HEK293 (cell line): Measurements from ENCODE around the gene SLC46A1.
A peak's percentile ranks its signal among the peaks of the same experiment; 100 is the strongest.

Source experiments
- CTCF ChIA-PET: fragments of 350-600 bp; formaldehyde crosslinking; extraction: SDS; loops from one replicate; lab custom pipeline; 2021; ENCODE audit warnings: antibody characterized with exemption; lab: Yijun Ruan, JAX
- POLR2A ChIA-PET: fragments of 300-600 bp; formaldehyde crosslinking; extraction: SDS; loops from one replicate; lab custom pipeline; 2020; ENCODE audit warnings: antibody characterized with exemption, inconsistent platforms; lab: Yijun Ruan, JAX
- H3K27ac ChIP-seq: fragments of 200-500 bp; sonication (Bioruptor generic); 2 replicates; pipeline ENCODE4 v1.5.1; 2014; ENCODE audit warnings: low read depth, low read length, control low read depth, inconsistent platforms; ENCODE audit errors: extremely low read depth
- H3K36me3 ChIP-seq, 2 experiments: fragments of 200-500 bp in 1 of 2; sonication (Bioruptor generic) in 1 of 2; 1 replicate in 1 of 2; 2 replicates in 1 of 2; pipeline ENCODE4 v1.5.1; 2014 to 2017; ENCODE audit warnings: inconsistent platforms in 2 of 2, low read length in 2 of 2; ENCODE audit not compliant: control insufficient read depth in 2 of 2, insufficient read depth in 1 of 2
- H3K4me1 ChIP-seq: fragments of 200-500 bp; sonication (Bioruptor generic); 2 replicates; pipeline ENCODE4 v1.5.1; 2014; ENCODE audit warnings: mild to moderate bottlenecking, low read length, inconsistent platforms; ENCODE audit not compliant: control insufficient read depth, insufficient read depth
- H3K4me3 ChIP-seq: 2 replicates; pipeline ENCODE4 v1.5.1; 2011; ENCODE audit warnings: low read depth, mild to moderate bottlenecking, control low read depth, low read length, moderate library complexity
- H3K9me3 ChIP-seq: fragments of 200-500 bp; sonication (Bioruptor generic); 2 replicates; pipeline ENCODE4 v1.5.1; 2014; ENCODE audit warnings: low read depth, low read length, inconsistent platforms; ENCODE audit not compliant: control insufficient read depth, insufficient read depth
- CTCF ChIP-seq: fragments of 450-650 bp; formaldehyde crosslinking; IDR thresholded peaks from 2 replicates; pipeline ENCODE4 v1.5.1; 2016; ENCODE audit warnings: missing biosample characterization, missing genetic modification characterization
- KLF8 ChIP-seq: fragments of 450-650 bp; formaldehyde crosslinking; IDR thresholded peaks from 2 replicates; pipeline ENCODE4 v1.5.1; 2016; ENCODE audit warnings: missing biosample characterization, missing genetic modification characterization
- TRIM28 ChIP-seq: IDR thresholded peaks from 2 replicates; pipeline ENCODE4 v1.6.1; 2011; ENCODE audit warnings: low read length, control low read depth, borderline replicate concordance
- YY2 ChIP-seq: fragments of 450-650 bp; formaldehyde crosslinking; IDR thresholded peaks from 2 replicates; pipeline ENCODE4 v1.5.1; 2016; ENCODE audit warnings: missing biosample characterization, missing genetic modification characterization
- ZNF114 ChIP-seq: fragments of 450-650 bp; formaldehyde crosslinking; IDR thresholded peaks from 2 replicates; pipeline ENCODE4 v1.5.0; 2017; ENCODE audit warnings: missing biosample characterization, missing genetic modification characterization
- ZNF221 ChIP-seq: fragments of 450-650 bp; formaldehyde crosslinking; IDR thresholded peaks from 2 replicates; pipeline ENCODE4 v1.5.1; 2017; ENCODE audit warnings: missing biosample characterization, missing genetic modification characterization, borderline replicate concordance
- ZNF394 ChIP-seq: fragments of 450-650 bp; formaldehyde crosslinking; IDR thresholded peaks from 2 replicates; pipeline ENCODE4 v1.5.1; 2016; ENCODE audit warnings: missing biosample characterization, missing genetic modification characterization, mild to moderate bottlenecking, moderate library complexity, borderline replicate concordance
- ZNF585B ChIP-seq: fragments of 450-650 bp; formaldehyde crosslinking; IDR thresholded peaks from 2 replicates; pipeline ENCODE4 v1.5.1; 2016; ENCODE audit warnings: missing biosample characterization, missing genetic modification characterization
- ZNF664 ChIP-seq: fragments of 450-650 bp; formaldehyde crosslinking; IDR thresholded peaks from 2 replicates; pipeline ENCODE4 v1.5.1; 2016; ENCODE audit warnings: missing biosample characterization, missing genetic modification characterization
- ZNF843 ChIP-seq: fragments of 450-650 bp; formaldehyde crosslinking; IDR thresholded peaks from 2 replicates; pipeline ENCODE4 v1.5.1; 2016; ENCODE audit warnings: missing biosample characterization, missing genetic modification characterization
- ZSCAN5A ChIP-seq: fragments of 450-650 bp; formaldehyde crosslinking; IDR thresholded peaks from 2 replicates; pipeline ENCODE4 v1.5.1; 2016; ENCODE audit warnings: missing biosample characterization, missing genetic modification characterization
- TF ChIP-seq, protein P1 (sequence below): sonication (generic); formaldehyde crosslinking; IDR thresholded peaks from 2 replicates; pipeline ENCODE4 v1.8.1; 2022; ENCODE audit warnings: mild to moderate bottlenecking, moderate library complexity, missing genetic modification reagents
- TF ChIP-seq, protein P2 (sequence below): fragments of 450-650 bp; formaldehyde crosslinking; conservative IDR thresholded peaks from 2 replicates; pipeline ENCODE4 v1.5.1; 2016; ENCODE audit warnings: low read depth, missing biosample characterization, missing genetic modification characterization
- TF ChIP-seq, protein P3 (sequence below): fragments of 450-650 bp; formaldehyde crosslinking; IDR thresholded peaks from 2 replicates; pipeline ENCODE4 v1.5.1; 2017; ENCODE audit warnings: missing biosample characterization, missing genetic modification characterization

Gene SLC46A1

GRCh38 chr17:28372203-28372944, 33.6 kb downstream of the SLC46A1 start (continued):
- peak; percentile 25; the same call in 1 of the 2 replicates for TF ChIP-seq ZSCAN5A
- TF ChIP-seq KLF8 = no peak
- TF ChIP-seq CTCF (tag by site-specific recombination) = peak; percentile 52
- TF ChIP-seq YY2 (tag by site-specific recombination) = no peak
- TF ChIP-seq ZNF394 (tag by site-specific recombination) = no peak
- TF ChIP-seq ZNF664 (tag by site-specific recombination) = no peak
- TF ChIP-seq, protein P1, sequence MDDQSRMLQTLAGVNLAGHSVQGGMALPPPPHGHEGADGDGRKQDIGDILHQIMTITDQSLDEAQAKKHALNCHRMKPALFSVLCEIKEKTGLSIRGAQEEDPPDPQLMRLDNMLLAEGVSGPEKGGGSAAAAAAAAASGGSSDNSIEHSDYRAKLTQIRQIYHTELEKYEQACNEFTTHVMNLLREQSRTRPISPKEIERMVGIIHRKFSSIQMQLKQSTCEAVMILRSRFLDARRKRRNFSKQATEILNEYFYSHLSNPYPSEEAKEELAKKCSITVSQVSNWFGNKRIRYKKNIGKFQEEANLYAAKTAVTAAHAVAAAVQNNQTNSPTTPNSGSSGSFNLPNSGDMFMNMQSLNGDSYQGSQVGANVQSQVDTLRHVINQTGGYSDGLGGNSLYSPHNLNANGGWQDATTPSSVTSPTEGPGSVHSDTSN (CRISPR knock-in tag) = peak; percentile 50; the same call in 1 of the 2 replicates
- TF ChIP-seq, protein P2, sequence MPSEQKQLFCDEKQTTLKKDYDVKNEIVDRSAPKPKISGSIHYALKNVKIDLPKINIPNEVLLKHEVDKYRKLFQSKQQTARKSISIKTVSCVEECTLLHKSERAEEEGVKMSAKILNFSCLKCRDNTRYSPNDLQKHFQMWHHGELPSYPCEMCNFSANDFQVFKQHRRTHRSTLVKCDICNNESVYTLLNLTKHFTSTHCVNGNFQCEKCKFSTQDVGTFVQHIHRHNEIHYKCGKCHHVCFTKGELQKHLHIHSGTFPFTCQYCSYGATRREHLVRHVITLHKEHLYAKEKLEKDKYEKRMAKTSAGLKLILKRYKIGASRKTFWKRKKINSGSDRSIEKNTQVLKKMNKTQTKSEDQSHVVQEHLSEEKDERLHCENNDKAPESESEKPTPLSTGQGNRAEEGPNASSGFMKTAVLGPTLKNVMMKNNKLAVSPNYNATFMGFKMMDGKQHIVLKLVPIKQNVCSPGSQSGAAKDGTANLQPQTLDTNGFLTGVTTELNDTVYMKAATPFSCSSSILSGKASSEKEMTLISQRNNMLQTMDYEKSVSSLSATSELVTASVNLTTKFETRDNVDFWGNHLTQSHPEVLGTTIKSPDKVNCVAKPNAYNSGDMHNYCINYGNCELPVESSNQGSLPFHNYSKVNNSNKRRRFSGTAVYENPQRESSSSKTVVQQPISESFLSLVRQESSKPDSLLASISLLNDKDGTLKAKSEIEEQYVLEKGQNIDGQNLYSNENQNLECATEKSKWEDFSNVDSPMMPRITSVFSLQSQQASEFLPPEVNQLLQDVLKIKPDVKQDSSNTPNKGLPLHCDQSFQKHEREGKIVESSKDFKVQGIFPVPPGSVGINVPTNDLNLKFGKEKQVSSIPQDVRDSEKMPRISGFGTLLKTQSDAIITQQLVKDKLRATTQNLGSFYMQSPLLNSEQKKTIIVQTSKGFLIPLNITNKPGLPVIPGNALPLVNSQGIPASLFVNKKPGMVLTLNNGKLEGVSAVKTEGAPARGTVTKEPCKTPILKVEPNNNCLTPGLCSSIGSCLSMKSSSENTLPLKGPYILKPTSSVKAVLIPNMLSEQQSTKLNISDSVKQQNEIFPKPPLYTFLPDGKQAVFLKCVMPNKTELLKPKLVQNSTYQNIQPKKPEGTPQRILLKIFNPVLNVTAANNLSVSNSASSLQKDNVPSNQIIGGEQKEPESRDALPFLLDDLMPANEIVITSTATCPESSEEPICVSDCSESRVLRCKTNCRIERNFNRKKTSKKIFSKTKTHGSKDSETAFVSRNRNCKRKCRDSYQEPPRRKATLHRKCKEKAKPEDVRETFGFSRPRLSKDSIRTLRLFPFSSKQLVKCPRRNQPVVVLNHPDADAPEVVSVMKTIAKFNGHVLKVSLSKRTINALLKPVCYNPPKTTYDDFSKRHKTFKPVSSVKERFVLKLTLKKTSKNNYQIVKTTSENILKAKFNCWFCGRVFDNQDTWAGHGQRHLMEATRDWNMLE (tag by site-specific recombination) = no peak

DNA sequence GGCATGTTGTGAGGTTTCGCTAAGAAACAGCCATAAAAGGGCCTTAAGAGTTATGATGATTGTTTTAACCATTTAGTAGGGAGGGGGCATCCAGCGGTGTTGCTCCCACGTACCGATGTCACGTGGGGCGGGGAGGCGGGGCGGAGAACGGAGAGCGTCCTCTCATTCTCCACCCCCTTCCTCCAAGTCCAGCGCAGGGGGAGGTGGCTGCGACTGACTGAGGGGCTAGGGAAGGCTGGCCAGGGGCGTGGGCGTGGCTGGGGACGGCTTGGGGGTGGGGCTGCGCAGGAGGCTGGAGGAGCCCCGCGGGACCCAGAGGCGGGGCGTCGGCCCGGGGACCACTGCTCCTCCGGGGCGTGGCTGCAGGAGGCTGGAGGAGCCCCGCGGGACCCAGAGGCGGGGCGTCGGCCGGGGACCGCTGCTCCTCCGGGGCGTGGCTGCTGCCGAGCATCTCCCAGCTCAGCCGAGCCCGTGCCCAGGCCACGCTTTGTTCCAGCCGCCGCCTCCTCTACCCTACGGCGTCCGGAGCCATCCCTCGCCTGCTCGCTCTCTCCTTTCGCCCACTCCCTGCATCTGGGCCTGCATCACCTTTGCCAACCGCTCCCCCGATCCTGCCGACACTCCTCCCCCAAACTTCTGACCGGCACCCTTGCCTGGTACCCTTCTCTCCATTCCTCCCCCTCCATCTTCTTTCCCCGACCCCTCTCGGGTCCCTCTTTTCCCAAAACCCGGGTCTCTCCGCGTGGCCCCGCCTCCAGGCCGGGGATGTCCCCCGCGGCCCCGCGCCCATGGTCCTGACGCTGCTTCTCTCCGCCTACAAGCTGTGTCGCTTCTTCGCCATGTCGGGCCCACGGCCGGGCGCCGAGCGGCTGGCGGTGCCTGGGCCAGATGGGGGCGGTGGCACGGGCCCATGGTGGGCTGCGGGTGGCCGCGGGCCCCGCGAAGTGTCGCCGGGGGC, 34.5 kb downstream of the SLC46A1 start, which contains the start of gene SARM1:
Gene SARM1, plus strand, starts transcription at position 450 of the 958 bp plus-strand sequence. Its CDS starts 339 bp downstream, at position 789.
- Histone ChIP-seq H3K4me1 (peaks cover 13% of the 10 kb centered on the region), H3K9me3 (no peaks in the 10 kb centered on the region), H3K36me3 (no peaks in the 10 kb centered on the region; a peak in 1 of 3 replicates), H3K4me3 (peak within 1 kb of the TSS; percentile 50), H3K27ac (peak within 1 kb of the TSS; percentile 87)
- ChIA-PET CTCF (interaction anchor here (1.5 kb wide), 1 partner anchor 46 kb away, joined by 11 read pairs; no protein-coding TSS in a partner anchor), POLR2A (interaction anchor here (0.5 to 7.1 kb wide), 7 partner anchors 9 to 36 kb away, joined by 3 to 66 read pairs (median 6); partner anchors contain the start of genes IFT20, POLDIP2, SLC46A1 and TNFAIP1)
- TF ChIP-seq ZNF114 (tag by site-specific recombination) (no peak), ZNF221 (no peak), TRIM28 (no peak), ZNF585B (tag by site-specific recombination) (no peak), ZNF843 (peak; percentile 66)
- TF ChIP-seq, protein P2 (tag by site-specific recombination) = no peak
- TF ChIP-seq, protein P3, sequence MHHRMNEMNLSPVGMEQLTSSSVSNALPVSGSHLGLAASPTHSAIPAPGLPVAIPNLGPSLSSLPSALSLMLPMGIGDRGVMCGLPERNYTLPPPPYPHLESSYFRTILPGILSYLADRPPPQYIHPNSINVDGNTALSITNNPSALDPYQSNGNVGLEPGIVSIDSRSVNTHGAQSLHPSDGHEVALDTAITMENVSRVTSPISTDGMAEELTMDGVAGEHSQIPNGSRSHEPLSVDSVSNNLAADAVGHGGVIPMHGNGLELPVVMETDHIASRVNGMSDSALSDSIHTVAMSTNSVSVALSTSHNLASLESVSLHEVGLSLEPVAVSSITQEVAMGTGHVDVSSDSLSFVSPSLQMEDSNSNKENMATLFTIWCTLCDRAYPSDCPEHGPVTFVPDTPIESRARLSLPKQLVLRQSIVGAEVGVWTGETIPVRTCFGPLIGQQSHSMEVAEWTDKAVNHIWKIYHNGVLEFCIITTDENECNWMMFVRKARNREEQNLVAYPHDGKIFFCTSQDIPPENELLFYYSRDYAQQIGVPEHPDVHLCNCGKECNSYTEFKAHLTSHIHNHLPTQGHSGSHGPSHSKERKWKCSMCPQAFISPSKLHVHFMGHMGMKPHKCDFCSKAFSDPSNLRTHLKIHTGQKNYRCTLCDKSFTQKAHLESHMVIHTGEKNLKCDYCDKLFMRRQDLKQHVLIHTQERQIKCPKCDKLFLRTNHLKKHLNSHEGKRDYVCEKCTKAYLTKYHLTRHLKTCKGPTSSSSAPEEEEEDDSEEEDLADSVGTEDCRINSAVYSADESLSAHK (tag by site-specific recombination) = 0 out of 2 replicates have a peak, but pooled peaks have one; percentile 13
